GM18499 (cell line): ENCODE data around the gene FAM3D.

ENCODE experiments used
- ATAC-seq: cut with Tn5 transposase; IDR thresholded peaks from one replicate; pipeline ENCODE4 v1.9.1; 2021; ENCODE audit warnings: moderate number of reproducible peaks; ENCODE audit not compliant: insufficient read depth, unreplicated experiment

The FAM3D gene

GRCh38 chr3:58604031-58604430 lies 62.5 kb downstream of the FAM3D start:
- ATAC-seq: no peak

GRCh38 chr3:58603606-58604005 lies 63.0 kb downstream of the FAM3D start:
- ATAC-seq: no peak

GRCh38 chr3:58597770-58598310 lies 68.7 kb downstream of the FAM3D start:
- ATAC-seq: no peak

- ATAC-seq: no peak
Observed at GRCh38 chr3:58596834-58597518, 69.6 kb downstream of the FAM3D start.

GRCh38 chr3:58594117-58594516 lies 72.5 kb downstream of the FAM3D start:
- ATAC-seq: no peak

GRCh38 chr3:58591517-58592510 lies 74.8 kb downstream of the FAM3D start:
- no peak for ATAC-seq

- ATAC-seq: no peak
Observed at GRCh38 chr3:58588030-58588614, 78.5 kb downstream of the FAM3D start.

GRCh38 chr3:58586776-58587192 lies 79.8 kb downstream of the FAM3D start:
- ATAC-seq: no peak

GRCh38 chr3:58585994-58586393 lies 80.6 kb downstream of the FAM3D start:
- no peak for ATAC-seq

GRCh38 chr3:58585005-58585786 lies 81.4 kb downstream of the FAM3D start:
- ATAC-seq: no peak

- no peak for ATAC-seq
Observed at GRCh38 chr3:58584690-58585004, 81.9 kb downstream of the FAM3D start.
